GM10266 (cell line): ENCODE data around the gene GRIK4.

ENCODE experiments used
- DNase-seq: peaks from one replicate; pipeline ENCODE4 v3.0.0; 2012; ENCODE audit errors: extremely low spot score
- CTCF ChIP-seq: IDR thresholded peaks from 2 replicates; pipeline ENCODE4 v1.5.1; 2012; ENCODE audit warnings: mild to moderate bottlenecking, low read depth; ENCODE audit not compliant: control insufficient read depth, insufficient read depth; ENCODE audit errors: missing control alignments

Gene GRIK4

GRCh38 chr11:120662071-120662676 is 150.6 kb downstream of the GRIK4 start:
- no peak for TF ChIP-seq CTCF

DNA sequence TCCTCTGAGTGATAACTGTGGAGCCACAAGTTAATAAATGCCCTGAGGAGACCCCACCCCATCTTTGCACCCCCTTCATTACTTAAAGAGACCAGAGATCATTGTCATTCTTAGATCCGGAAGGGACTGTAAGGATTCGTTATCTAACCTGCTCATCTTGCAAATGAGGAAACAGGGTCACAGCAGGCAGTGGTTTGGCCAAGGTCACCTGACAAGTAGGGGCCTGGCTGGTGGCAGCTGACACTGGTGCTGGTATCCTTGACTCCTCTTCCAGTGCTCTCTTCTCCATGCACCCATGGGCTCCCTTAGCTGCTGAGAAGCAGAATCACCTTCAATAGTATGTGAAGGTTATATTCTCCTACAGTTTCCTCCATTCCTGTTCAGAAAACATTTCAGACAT is 151.6 kb downstream of the GRIK4 start:
- DNase-seq = no peak
- no peak for TF ChIP-seq CTCF

More at GRCh38 chr11:120662071-120662676, 150.6 kb downstream of the GRIK4 start:
- DNase-seq = no peak

GRCh38 chr11:120666121-120666639 is 154.6 kb downstream of the GRIK4 start:
- no peak for DNase-seq
- TF ChIP-seq CTCF = peak; percentile 6

GRCh38 chr11:120667281-120667680 is 155.7 kb downstream of the GRIK4 start:
- no peak for DNase-seq
- no peak for TF ChIP-seq CTCF

GRCh38 chr11:120667934-120668333 is 156.4 kb downstream of the GRIK4 start:
- TF ChIP-seq CTCF = no peak
- no peak for DNase-seq

DNA sequence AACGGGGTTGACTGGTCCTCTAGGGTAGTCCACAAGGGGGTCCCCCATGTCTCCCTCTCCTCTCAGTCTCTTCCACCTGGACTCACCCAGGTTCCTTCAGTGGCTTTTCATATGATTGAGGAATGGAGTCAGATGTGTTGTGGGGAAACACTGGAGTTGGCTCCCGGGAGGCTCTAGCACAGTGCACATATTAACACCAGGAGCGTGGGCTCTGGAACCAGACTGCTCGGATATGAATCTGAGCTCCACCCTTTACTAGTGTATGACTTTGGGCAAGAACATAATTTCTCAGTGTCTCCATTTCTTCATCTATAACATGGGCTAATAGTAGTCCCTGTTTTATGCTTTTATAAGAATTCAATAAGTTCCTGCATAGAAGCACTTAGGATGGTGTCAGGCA is 157.0 kb downstream of the GRIK4 start:
- DNase-seq = no peak
- TF ChIP-seq CTCF = no peak

DNA sequence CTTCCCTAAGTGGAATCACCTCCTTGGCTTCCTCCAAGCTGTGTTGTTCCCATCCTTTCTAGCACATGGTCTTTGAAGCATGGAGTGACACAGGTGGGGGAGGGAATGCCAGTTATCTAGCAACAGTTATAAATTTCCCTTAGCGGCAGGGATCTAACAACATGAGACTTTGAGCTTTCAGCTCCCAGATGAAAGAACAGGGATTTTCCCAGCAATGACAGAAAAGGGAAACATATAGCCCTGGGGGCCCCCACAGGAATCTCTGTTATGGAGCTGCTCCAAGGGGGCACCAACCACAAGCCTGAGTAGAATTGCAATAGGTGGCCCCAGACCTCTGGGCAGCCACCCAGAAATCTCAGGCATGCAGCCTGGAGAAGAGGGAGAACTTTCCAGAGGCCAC is 163.0 kb downstream of the GRIK4 start:
- no peak for DNase-seq

More for the DNA sequence above, 163.0 kb downstream of the GRIK4 start:
- no peak for TF ChIP-seq CTCF
